ENCODE data around the gene USP53.
"Not testable (repeated sequence)": the region's sequence is repeated elsewhere in the genome, so short reads cannot be mapped to it uniquely, and the experiment has no call there.

The USP53 gene

DNA sequence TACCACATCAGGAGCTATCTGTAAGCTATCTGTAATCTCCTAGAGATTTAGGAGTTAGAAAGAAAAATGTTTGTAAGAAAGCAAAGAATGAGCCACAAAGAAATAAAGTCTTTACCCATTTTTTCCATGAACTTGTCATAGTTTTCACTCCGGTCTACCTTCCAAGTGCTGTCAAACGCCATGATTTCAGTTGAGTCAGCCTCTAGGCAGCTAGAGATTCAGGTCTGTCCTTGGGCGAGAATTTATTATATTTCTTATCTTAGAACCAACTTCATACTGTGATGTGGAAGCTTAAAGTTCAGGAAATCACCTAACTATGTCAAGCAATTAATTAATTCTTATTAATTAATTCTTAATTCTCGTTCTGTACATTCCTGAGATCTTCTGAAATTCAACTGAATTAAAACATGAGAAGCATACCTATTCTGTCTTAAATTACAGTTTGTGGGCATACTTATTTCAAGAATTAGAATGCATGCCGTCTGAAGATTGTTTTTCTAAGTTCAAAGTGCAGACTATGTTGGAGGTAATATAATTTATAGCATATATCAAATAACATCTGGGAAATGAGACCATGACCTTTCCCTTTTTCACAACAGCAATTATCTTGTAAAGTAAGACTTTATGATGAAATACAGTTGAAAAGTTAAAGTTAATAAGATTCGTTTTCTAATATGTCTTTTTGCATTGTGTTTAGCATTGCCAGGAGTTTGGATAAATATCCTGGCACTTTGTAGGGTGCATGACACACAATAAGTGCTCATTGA is 109.6 kb downstream of the USP53 start, which contains the start of gene FABP2:
TSS of gene FABP2 (minus strand) at position 218 of the 767 bp plus-strand sequence. CDS start at position 182, 36 bp downstream.
- DNase-seq = no peak

DNA sequence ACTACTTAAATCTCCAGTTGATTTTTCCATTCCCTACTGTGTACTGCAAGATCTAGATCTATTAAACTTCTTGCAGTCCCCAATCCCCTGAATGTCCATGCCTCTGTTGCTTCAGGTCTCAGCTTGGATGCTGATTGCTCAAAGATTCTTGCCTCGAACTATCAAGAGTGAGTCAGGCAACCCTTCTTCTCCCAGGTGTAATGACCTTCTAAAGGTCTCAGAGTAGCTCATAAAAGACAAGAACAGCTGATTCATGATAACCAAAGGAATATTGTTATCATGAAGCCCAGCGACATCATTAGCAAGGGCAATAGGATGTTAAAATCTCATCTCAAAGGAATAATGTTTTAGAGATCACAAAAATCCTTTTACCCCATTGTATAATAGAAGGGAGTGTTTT is 116.2 kb downstream of the USP53 start:
- no peak for DNase-seq

DNA sequence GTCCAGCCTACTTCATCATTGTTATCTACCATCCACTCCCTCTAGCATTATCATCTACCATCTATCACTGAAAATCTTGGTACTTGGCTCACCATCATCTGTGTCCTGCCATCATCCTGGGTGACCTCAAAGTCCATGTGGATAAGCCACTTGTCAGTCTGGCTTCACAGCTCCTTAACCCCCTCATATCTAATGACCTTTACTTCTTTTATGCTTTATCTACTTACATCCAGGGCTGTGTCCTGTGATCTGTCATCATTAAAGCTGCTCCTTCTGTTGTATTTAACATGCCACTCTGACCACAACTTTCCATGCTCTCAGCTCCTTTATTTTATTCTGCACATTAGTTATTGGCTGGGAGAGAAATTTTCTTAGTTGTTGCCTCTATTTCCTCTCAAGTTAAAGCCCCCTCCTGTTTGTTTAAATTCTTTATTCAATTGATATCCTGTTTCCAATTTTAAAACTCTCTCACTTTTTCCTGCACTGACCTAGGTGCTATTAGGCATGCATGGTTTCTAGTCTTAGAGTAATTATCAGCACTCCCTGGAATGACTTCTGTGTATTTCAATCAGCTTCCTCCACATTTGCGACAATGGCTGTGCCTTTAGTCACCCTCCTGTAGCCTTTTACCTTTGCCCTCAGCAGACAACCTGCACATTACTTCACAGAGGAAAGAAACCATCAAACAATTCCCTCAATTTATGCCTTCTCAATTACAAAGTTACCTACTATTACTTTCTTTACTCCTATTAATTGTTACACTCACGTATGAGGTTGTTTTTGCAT is 117.5 kb downstream of the USP53 start:
- no peak for DNase-seq

DNA sequence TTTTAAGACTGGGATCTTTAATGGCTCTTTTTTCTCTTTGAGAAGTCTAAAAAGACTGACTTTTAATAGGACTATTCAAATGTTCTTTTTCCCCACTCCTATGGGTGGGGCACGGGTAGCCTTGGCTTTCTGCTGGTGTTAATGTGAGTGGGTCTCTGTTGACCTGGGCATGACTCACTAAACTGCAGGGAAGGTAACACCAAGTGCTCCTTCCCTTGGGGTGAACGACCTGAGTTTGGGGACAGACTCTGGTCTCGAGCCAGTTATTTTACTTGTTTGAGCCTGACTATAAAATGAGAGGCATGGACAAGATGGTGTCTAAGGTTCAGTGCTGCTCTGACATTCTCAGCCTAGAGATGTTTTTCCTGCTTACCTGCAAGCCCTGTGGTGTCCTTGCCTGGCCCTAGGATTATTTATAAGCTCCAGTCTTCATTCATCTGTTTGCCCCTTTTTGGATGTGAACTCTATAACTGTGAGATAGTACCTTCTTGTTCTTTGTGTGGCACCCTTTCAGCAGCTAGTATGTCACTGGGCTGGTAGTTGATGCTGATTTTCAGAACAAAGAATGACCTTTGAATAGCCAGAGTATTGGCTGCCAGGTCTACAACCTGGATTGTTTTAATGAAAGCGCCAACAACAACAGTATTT is 123.9 kb downstream of the USP53 start:
- DNase-seq = peak; percentile 11

DNA sequence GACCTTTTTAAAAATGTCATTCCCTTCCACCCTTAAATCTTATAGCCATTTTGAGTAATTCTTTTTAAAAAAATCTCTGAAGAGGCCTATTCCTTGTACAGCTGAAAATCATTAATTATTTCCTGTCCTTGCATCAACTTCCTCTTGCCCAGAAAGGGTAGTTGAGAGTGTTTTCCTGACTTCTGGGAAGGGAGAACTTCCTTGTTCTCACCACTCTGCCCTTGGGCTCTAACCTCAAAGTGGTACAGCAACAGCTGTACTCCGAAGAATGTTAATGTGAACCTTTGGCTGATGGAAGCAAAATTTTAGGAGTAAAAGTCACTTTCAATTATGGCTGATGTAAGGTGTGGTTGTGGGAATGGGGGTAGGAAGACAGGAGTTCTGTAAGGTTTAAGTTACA is 124.5 kb downstream of the USP53 start:
- no peak for DNase-seq

DNA sequence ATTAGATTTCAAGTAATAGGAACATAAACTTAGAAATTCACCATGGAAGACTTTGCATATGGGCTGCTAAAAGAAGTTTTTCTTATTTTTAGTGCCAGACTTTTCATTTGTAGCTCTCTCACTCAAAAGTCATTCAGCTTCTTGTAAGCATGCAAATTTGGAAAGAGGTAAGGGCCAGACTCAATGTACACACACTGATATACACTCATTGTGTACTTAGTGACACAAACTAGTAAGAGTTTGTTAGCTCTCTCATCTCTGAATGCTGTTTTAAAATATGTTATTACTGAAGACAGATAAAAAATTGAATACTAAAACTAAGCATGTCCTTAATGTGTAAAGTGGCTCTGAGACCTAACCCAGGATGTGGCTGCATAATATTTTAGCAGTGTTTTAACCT is 127.4 kb downstream of the USP53 start:
- DNase-seq = not testable (repeated sequence)

DNA sequence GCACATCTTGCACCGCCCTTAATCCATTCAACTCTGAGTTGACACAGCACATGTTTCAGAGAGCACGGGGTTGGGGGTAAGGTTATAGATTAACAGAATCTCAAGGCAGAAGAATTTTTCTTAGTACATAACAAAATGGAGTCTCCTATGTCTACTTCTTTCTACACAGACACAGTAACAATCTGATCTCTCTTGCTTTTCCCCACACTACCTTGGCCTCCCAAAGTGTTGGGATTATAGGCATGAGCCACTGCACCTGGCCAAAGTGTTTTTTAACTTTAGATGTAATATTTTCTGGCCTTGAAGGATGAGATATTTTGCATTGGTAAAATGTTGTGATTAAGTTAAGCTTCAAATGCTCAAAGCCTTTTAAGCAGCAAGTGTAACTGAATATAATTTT is 130.8 kb downstream of the USP53 start:
- DNase-seq = not testable (repeated sequence)
